GM03348 (cell line): Measurements from ENCODE around the gene EZH2.

Experiments
- DNase-seq: peaks from one replicate; pipeline ENCODE4 v3.0.0; 2012; ENCODE audit warnings: low spot score

The EZH2 gene

DNA sequence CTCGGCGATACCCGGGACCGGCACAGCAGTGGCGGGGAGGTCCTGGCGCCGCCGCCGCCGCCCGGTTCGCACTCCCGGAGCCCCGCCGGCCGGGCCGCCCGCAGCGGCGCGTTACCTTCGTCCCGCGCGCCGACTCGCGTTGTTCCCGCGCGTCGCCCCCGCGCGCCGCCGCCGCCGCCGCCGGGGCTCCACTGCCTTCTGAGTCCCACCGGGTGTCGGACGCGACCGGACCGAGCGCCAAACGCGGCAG lies at the start of gene EZH2:
Gene EZH2 (minus strand): TSS at position 243 of the 250 bp plus-strand sequence. CDS start 36,993 bp downstream, outside the sequence.
- DNase-seq = no peak

DNA sequence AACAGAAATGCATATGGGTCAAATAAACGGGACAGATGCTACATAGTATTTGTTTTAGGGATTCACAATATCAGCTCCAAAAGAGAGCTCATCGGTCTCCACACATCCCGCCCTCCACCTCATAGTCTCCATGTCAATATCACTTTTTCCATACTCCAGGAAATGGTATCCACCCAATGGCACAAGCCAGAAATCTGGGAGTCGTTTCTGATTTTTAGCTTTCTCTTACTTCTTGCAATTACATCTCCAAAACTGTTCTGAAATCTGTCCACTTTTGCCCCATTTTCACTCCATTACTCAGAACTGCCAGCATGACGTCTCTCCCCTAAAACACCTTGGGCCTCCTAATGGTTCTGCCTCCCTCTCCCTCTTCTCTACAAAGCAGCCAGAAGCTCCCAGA lies 47.4 kb upstream of the EZH2 start:
- no peak for DNase-seq

DNA sequence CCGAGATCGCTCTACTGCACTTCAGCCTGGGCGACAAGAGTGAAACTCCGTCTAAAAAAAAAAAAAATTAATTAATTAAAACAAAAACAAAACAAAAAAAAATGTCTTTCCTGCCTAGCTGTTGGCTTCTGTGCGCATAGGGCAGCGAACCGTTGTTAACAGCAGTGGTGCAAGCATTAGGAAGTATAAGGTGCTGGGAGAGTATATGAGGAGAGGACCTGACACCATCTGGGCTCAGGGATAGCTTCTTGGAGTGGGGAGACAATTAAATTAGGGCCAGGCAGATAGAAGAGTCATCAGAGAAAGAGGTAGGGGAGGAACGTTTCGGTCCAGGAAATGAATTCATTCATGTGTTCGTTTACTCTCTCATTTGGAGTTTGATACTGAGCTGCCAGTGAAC lies 46.2 kb upstream of the EZH2 start:
- DNase-seq = no peak

DNA sequence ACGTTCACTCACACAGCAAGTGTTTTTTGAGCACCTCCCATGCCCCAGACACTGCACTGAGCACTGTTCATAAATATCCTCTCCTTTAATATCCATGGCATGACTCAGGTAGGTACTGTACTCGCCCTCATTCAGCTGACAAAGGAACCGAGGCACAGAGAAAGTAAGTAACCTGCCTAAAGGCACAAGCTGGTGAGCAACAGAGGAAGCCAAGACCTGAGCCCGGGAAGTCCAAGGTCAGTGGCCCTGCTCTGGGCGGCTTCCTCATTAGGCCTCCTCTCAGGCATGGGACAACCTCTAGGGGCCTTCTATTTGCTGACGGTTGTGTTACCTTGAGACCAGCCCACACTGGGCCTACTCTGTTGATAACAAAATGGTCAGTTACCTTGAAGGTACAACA lies 45.1 kb upstream of the EZH2 start:
- no peak for DNase-seq

DNA sequence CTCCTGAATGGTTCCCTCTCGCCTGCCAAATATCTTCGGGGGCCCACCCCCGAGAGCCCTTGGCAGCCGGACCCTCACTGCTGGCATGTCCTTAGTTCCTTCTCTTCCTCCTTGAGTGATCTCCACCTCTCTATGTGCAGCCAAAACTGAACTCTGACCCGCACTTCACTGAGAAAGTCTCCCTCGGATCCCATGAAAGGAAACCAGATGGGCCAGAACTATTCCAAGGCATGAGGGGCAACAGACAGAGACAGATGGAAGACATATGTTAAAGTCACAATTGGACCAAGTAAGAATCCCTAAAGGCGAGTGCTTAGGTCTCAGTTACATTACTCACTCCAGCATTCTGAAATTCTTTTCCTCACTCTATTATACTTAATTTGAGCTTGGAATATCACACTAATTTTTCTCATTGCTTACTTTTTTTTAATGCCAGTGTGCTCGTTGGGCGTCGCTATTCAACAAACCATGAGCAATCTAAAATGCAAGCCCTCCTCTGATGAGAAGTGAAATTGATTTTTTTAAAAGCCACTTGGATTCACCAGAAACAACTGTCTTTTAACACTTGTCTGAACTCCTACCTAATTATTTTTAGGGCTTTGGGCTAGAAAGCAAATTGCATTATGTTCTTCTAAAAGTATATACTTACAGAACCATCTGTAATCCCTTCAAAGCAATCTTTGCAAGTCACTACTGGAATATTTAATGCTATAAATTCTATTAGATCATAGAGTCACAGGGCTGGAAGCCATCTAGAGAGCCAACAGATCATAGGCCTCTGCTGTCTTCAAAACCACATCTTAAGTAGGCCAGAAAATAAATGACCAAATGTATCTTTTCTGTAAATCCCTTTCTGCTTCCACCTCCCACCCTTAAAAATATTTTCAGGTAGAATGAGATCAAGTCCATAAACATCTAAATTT lies 43.3 kb upstream of the EZH2 start:
- DNase-seq = peak; percentile 24

DNA sequence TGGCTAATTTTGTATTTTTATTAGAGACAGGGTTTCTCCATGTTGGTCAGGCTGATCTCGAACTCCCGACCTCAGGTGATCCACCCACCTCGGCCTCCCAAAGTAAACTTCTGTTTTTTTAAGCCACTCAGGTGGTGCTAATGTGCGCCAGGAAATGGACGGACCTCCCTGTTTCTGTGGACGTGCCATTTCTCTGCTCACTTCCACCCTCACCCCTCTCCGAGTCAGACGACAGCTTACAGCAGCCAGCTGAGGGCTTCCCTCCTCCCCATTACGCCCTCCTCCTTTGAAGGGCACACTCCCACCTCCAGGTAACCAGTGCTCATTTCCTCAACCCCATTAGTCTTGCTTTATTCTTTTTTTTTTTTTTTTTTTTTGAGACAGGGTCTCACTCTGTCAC lies 41.7 kb upstream of the EZH2 start:
- no peak for DNase-seq

DNA sequence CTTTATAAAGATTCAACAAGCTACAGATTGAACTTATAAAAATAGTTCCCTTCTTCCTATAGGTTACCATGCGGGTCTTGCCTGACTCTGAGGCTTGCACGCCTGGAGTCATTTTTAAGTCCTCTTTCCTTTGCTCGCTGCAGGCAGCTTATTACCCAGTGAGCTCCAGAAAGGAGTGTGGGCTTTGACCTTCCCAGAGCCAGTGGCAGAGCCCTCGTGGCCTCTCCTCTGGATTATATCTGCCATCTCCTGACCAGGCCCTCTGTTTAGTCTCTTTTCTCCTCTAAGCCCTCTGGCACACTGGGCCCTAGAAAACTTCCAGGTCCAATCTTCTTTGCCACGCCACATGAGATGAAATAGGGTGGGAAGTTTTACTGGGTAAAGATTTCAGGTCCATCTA lies 39.9 kb upstream of the EZH2 start:
- no peak for DNase-seq

DNA sequence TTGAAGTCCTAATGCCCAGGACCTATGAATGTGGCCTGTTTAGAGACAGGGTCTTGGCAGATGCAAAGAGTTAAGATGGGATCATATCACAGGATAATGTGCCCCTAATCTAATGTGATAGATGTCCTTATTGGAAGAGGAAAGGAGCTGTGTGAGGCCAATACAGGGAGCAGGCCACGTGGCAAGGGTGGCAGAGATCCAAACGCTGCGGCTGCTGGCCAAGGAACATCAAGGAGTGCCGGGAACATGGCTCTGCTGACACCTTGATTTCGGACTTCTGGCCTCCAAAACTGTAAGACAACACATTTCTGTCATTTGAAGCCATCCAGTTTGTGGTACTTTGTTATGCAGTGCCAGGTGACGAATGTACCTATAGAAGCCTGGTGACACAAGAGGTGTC lies 37.7 kb upstream of the EZH2 start:
- no peak for DNase-seq

DNA sequence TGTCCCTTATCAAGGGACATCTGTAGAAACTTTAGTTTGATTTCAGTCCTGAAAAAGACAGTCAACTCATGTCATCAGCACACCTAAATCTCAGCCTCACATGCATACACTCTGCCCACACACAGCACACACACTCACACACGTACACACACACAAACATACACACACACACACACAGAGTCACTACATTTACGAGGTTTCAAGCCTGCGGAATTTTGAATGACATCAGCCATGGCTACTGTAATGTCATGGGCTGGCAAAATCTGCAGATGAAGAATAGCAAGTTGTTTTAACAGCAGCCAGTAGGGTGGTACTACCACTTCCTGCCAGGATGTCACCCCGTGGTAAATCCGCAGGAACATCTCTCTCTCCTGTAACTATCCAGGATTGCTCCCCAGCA lies 37.1 kb upstream of the EZH2 start:
- no peak for DNase-seq

DNA sequence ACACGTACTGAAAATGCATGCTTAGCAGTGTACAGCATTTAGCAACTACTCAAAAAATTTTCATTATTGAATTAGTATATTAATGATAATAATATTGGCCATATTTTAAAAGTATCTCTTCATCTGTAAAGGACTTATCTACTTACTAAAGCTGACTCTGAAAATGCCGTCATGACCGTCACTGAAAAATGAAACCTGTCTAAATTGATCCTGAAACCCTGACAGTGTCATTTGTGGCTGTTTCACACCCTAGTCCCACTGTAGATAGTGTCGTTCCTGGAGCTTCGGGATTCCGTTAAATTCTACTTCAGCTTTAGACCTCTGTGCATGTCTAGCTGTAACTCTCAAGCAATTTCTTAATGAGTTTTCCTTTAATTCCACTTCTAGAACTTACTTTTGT lies 35.8 kb upstream of the EZH2 start:
- DNase-seq = no peak

DNA sequence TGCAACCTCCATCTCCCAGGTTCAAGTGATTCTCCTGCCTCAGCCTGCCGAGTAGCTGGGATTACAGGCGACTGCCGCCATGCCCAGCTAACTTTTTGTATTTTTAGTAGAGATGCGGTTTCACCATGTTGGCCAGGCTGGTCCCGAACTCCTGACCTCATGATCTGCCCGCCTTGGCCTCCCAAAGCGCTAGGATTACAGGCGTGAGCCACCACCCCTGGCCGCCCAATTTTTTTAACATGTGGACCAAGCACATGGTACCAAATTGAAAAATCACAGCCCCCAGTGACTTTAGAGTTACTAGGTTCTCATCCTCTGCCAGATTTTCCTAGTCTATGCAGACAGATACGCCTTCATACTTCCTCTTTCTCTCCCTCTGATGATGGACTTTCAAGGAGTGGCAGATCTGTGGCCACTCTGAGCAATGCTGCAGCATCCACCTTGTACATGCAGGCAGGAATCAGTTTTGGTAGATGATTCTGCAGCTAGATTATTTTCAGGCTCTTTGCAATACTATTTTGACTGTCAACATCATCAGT lies 34.0 kb upstream of the EZH2 start:
- DNase-seq = no peak

DNA sequence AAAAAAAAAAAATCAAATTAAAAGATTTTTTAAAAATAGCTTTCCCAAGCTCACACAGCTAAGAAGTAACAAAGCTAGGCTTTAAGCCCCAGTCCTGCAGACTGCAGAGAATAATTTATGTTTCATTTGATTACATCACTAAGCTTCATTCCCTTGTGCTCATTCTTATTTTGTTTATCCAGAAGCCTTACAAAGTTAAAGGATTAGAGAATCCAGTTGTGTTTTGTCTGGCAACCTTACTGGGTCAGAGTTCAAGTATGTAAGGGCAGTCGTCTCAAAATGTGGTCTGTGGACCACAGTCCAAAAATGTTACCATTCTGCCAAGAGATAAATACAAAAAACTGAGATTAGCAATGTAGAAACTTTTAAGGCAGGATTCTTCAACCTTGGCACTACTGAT lies 32.1 kb upstream of the EZH2 start:
- DNase-seq = peak; percentile 74

DNA sequence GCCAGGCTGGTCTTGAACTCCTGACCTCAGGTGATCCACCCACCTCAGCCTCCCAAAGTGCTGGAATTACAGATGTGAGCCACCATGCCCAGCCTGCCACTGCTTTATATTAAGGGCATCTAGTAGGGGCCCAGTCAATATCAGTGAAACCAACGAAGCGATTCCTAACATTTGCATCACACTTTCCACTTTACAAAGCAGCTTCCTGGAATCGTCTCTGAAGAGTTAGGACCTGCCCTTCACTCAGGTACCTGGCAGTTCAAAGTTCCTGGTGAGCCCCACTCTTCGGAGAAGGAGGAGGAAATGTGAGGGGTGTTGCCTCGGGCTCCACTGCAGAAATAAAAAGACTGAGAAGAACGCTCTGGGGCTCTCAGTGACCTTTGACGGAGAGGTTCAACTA lies 31.1 kb upstream of the EZH2 start:
- DNase-seq = no peak

DNA sequence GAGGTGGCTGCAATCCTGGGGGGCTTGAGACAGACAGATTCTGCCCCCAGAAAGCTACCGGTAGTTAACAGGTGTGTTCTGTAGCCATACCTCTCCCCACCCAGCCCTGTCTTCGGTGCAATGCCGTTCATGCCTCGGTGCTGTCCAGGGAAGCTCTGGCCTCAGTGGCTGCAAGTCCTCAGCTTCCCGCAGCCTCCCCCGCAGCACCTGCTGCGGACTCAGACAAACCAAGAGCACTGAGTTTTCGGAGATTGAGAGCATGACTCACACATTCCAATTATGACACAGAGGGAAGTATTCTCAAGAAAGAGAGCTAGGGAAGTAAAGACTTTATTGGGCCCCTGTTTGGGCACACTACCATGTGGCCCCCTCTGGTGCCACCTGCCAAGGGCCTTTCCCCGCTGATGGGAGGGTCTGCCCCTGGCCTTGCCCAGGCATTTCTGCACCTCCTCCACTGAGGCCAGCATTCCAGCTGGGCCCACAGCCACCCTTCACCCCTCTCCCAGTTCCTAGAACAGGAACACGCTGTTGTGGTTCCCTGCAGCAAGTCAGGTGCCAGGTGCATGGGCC lies 30.2 kb upstream of the EZH2 start:
- DNase-seq = peak; percentile 58

DNA sequence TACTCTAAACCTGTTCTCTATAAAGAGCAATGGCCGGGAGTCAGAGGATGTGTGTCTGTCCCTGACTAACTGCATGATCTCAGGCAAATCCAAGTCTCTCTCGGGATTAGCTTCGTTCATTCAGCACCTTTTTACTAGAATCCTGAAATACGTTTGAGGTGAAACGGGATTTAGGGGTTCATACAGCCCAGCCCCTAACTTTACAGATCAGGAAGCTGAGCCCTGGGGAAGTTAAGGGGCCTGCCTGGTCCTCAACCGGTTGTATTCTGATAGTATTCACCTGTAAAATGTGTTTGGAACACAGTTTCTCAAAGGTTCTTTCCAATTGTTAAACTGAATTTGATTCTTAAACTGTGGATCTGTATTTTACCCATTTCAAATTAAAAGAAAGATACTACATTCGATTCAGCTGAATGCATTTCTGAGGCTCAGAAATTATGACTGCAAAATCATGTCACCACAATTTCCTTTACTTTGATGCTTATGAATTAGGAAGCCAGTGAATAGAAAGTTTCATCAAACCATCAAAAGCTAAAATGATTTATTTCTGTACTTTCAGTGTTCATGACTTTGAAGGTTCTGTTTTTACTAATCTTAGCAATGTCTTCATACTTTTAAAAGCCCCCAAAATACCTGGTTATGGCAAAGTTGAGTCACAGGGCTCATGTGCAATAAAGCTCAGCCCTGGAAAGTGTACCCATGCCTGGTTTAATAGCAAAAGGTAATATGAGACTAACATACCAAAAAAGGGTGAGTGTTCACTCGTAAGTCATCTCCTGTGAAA lies 28.9 kb upstream of the EZH2 start:
- no peak for DNase-seq

DNA sequence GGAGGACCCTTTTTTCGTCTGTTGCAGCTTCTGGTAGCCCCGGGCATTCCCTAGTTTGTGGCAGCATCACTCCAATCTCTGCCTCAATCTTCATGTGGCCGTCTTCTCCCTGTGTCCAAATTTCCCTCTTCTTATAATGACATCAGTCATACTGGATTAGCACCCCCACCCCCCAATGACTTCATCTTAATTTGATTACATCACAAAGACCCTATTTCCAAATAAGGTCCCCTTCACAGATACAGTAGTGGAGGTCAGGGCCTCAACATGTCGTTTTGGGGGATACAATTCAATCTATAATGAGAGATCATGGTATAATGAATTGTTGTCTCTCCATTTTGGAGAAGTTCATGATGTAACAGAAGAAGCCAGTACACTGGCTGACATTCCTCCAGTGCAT lies 28.1 kb upstream of the EZH2 start:
- no peak for DNase-seq

DNA sequence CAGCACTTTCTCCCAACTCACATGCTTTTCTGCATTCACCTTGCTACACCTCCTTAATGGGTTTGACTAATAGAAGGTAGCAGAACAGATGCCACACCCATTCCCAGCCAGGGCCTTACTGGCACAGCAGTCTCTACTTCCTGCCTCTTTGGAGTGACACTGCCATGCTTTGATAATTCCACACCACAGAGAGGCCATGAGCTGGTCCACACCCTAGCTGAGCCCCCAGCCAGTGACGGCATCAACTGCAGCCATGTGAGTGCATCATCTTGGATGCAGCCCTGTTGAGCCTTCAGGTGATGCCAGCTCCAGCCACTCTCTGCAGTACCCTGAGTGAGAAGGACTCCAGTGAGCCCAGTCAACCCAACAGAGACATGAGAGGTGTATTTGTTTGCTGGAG lies 27.5 kb upstream of the EZH2 start:
- no peak for DNase-seq

DNA sequence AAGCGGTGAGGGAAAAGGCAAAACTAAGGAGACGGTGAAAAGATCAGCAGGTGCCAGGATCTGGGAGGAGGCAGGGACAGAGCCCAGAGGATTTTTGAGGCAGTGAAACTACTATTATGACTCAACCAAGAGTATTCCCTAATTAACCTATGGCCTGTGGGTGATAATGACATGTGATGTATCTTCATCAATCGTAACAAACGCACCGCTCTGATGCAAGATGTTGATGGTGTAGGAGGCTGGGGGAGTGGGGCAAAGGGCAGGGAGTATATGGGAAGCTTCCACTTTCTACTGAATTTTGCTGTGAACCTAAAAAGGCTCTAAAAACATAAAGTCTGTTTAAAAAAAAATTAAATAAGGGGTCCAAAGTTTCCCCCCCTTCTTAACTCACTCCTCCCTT lies 25.5 kb upstream of the EZH2 start:
- no peak for DNase-seq

DNA sequence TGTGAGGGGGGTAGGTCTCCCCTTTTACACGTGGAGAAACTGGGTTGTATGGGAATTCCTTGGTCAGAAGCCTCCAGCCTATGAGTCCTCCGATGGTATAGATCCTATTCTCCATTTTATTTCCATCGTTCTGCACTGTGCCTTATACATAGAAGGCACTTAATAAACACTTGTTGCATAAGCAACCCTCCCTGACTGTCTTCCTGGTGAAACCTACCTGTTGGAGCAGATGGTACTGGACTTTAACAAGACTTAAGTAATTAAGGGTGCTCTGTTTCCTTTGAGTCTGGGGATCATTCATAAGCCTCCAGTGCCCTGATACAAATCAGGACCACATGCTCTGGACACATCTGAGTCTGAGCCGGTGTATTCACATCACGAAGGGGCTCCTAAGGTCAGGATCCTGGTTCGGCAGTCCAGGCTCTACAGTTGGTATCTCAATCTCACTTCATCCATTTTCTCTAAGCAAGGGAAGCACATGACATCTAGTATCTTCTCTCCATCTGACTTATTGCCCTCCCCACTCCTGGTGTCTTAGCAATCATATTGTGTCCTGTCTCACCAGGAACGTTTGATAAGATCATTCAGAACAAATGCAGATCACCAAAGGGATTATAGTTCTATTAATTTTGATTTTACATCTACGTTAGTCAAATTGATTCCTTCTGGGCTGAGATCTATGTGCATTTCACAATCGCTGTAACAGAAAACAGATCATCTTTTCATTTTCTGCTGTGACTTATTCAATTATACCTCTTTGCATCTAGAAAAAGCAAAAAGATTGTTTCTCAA lies 22.8 kb upstream of the EZH2 start:
- DNase-seq = no peak

DNA sequence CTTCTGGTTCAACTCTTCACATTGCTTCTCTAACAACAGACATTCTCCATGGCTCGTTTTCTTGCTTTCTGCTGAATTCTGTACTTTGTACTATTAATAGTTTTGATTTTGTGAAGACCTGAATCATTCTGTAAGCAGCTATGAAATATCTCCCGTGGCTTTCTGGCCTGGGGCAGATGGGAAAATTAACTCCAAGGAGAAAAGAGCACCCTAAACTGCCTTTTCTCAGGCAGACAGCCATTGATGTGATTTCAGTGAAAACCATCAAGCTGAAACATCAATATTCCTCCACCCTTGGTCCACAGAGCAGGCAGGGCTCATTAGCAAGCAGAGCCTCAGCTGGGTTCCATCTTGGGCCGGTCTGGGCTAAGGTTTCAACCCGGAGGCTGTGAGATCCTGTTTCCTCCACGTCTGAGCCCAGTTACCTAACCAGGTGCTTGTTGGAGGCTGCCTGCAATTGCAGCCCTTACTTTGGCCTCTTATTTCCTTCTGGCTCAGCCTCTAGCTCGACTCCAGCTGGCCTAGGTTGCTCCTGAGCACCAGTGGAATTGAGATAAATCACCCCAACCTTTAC lies 21.1 kb upstream of the EZH2 start:
- DNase-seq = no peak

DNA sequence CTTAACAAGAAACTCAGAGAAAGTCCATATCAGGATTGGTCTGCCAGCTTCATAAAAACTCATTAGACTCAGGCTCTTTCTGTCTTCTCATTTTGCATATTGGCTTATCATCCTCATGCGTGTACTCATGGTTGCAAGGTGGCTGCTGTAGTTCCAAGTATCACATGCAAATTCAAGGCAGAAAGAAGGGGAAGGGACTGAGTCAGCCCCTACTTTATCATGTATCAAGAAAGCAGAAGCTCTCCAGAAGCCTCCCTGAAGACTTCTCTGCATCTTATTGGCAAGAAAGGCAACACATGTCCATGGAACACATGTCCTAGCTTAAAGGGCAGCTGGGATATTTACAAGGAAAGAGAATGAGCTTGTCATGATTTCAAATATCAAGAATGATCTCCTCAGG lies 19.4 kb upstream of the EZH2 start:
- DNase-seq = no peak

DNA sequence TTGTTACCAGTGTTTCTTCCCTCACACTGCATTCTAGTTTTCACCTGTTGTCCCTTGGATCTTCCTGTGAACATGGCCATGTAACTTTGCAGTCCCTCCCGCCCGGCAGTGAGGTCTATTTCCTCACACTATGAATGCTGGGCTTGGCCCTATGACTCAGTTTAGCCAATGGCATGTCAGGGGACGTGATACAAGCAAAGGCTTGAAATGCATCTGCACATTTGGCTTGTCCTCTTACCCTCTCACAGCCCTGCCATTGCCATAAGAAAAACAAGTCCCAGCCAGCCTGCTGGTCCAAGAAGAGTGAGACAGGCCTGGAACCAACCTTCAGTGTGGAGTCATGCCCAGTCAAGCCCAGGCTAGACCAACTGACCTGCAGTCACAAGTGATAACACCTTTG lies 17.1 kb upstream of the EZH2 start:
- DNase-seq = no peak
